ENCODE results near the gene OGFRL1.

The OGFRL1 gene

DNA sequence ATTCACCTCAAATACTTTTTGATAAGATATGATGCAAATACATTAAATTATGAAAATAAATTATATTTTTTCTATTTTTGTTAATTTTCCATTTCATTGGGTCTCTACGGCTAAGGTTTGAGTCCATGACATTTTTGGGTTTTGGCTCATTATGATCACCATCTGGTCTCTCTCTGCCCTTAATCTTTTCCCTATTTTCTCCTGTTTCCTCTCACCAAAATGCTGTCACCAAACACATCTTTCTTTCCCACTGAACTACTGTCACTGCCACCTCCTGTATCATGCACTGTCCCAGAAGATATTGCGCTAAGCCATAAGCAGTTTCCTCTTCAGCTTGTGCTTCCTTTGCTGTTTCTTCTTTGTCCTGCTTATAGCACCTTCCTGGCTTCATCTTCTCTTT lies 42.0 kb upstream of the OGFRL1 start:
- H3K4me2 ChIP-seq (ENCODE audit: low read depth, low read length, poor library complexity, severe bottlenecking) = no peak overlapping the region

GRCh38 chr6:71248306-71248765 lies 40.3 kb upstream of the OGFRL1 start:
- H3K36me3 ChIP-seq (ENCODE audit: low read length) = no peaks in the 10 kb centered on the region
- H4K20me1 ChIP-seq (ENCODE audit: low read depth, low read length) = no peaks in the 10 kb centered on the region
- H3K79me2 ChIP-seq (ENCODE audit: insufficient read depth, low read length) = no peaks in the 10 kb centered on the region
- H3K27ac ChIP-seq (ENCODE audit: low read depth, low read length) = no peak overlapping the region
- H3K4me3 ChIP-seq (ENCODE audit: insufficient read depth, low read length, poor library complexity, severe bottlenecking) = no peak overlapping the region
- no peaks in the 10 kb centered on the region for H3K9me2 ChIP-seq (replicated peaks; ENCODE audit: insufficient read depth, low read length)
- no peak overlapping the region for H3K4me2 ChIP-seq (ENCODE audit: low read depth, low read length, poor library complexity, severe bottlenecking)
- TF ChIP-seq EZH2phosphoT487 (conservative IDR thresholded peaks at IDR 0.05; ENCODE audit: low read length) = no peak
- TF ChIP-seq, protein P1, sequence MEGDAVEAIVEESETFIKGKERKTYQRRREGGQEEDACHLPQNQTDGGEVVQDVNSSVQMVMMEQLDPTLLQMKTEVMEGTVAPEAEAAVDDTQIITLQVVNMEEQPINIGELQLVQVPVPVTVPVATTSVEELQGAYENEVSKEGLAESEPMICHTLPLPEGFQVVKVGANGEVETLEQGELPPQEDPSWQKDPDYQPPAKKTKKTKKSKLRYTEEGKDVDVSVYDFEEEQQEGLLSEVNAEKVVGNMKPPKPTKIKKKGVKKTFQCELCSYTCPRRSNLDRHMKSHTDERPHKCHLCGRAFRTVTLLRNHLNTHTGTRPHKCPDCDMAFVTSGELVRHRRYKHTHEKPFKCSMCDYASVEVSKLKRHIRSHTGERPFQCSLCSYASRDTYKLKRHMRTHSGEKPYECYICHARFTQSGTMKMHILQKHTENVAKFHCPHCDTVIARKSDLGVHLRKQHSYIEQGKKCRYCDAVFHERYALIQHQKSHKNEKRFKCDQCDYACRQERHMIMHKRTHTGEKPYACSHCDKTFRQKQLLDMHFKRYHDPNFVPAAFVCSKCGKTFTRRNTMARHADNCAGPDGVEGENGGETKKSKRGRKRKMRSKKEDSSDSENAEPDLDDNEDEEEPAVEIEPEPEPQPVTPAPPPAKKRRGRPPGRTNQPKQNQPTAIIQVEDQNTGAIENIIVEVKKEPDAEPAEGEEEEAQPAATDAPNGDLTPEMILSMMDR (IDR thresholded peaks at IDR 0.05; ENCODE audit: insufficient read depth, low read length, poor library complexity, severe bottlenecking) = no peak
- H3K27me3 ChIP-seq (ENCODE audit: low read length) = no peaks in the 10 kb centered on the region
- H2AFZ ChIP-seq (ENCODE audit: low read depth, low read length, severe bottlenecking) = no peak overlapping the region
- no peaks in the 10 kb centered on the region for H3K9me3 ChIP-seq (ENCODE audit: insufficient read depth, low read length)
- H3F3A ChIP-seq (ENCODE audit: insufficient read depth) = no peaks in the 10 kb centered on the region
- H3K9ac ChIP-seq (ENCODE audit: low read length) = no peak overlapping the region

More for the DNA sequence above, 42.0 kb upstream of the OGFRL1 start:
- Histone ChIP-seq H3K27me3 (ENCODE audit: low read length) (no peaks in the 10 kb centered on the region), H3K9me2 (replicated peaks; ENCODE audit: insufficient read depth, low read length) (no peaks in the 10 kb centered on the region), H3K79me2 (ENCODE audit: insufficient read depth, low read length) (no peaks in the 10 kb centered on the region), H3K9ac (ENCODE audit: low read length) (no peak overlapping the region), H3K27ac (ENCODE audit: low read depth, low read length) (no peak overlapping the region), H3K4me3 (ENCODE audit: insufficient read depth, low read length, poor library complexity, severe bottlenecking) (no peak overlapping the region), H3F3A (ENCODE audit: insufficient read depth) (no peaks in the 10 kb centered on the region), H3K36me3 (ENCODE audit: low read length) (no peaks in the 10 kb centered on the region), H2AFZ (ENCODE audit: low read depth, low read length, severe bottlenecking) (no peak overlapping the region), H3K9me3 (ENCODE audit: insufficient read depth, low read length) (no peaks in the 10 kb centered on the region), H4K20me1 (ENCODE audit: low read depth, low read length) (no peaks in the 10 kb centered on the region)
- TF ChIP-seq, protein P1 (IDR thresholded peaks at IDR 0.05; ENCODE audit: insufficient read depth, low read length, poor library complexity, severe bottlenecking) = no peak
- TF ChIP-seq EZH2phosphoT487 (conservative IDR thresholded peaks at IDR 0.05; ENCODE audit: low read length) = no peak

DNA sequence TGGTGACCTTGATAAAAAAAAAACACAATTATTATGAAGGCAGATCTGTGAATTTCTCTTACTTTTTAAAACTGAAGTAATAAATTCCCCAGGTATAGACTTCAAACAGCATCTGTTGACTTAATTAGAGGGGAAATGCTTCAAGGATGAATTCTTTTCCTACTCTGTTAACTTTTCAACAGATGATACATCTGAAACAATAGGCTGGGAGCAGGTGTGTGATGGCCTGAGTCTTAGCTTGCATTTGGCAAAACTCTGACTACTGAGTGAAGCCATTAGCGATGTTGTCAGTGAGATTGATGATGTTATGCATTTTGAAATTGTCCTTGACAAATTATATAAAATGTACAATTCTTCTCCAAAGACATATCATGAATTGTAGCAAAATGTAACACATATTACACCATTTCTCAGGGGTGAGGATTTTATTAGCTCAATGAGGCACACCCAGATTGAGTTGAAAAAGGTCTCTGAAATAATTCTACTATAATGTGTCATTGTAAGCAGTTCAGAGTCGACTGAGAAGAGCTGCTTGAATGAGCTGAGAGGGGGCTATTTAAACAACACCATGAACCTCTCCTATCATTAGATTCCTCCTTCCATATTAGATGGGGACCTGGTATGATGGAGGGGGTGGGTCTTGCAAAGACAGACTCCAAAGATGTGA lies 39.6 kb upstream of the OGFRL1 start:
- no peaks in the 10 kb centered on the region for H3K79me2 ChIP-seq (ENCODE audit: insufficient read depth, low read length)
- H3K4me2 ChIP-seq (ENCODE audit: low read depth, low read length, poor library complexity, severe bottlenecking) = no peak overlapping the region
- H2AFZ ChIP-seq (ENCODE audit: low read depth, low read length, severe bottlenecking) = no peak overlapping the region

More for the DNA sequence above, 39.6 kb upstream of the OGFRL1 start:
- H3K9me3 ChIP-seq (ENCODE audit: insufficient read depth, low read length) = no peaks in the 10 kb centered on the region
- H3K9me2 ChIP-seq (replicated peaks; ENCODE audit: insufficient read depth, low read length) = no peaks in the 10 kb centered on the region
- H3K4me3 ChIP-seq (ENCODE audit: insufficient read depth, low read length, poor library complexity, severe bottlenecking) = no peak overlapping the region
- H3K9ac ChIP-seq (ENCODE audit: low read length) = no peak overlapping the region
- H3K27ac ChIP-seq (ENCODE audit: low read depth, low read length) = no peak overlapping the region
- no peaks in the 10 kb centered on the region for H4K20me1 ChIP-seq (ENCODE audit: low read depth, low read length)
- no peaks in the 10 kb centered on the region for H3K27me3 ChIP-seq (ENCODE audit: low read length)
- TF ChIP-seq, protein P1 (IDR thresholded peaks at IDR 0.05; ENCODE audit: insufficient read depth, low read length, poor library complexity, severe bottlenecking) = no peak
- no peak for TF ChIP-seq EZH2phosphoT487 (conservative IDR thresholded peaks at IDR 0.05; ENCODE audit: low read length)
- H3K36me3 ChIP-seq (ENCODE audit: low read length) = no peaks in the 10 kb centered on the region
- H3F3A ChIP-seq (ENCODE audit: insufficient read depth) = no peaks in the 10 kb centered on the region

All from SU-DHL-6 (cell line).